Smooth muscle cell (in vitro differentiated cells): Measurements from ENCODE around the gene MGME1. TPM values are rescaled to one million over a fixed set of nuclear protein-coding genes. Genes with fewer than 3 reads are reported as not detected.

Experiments used
- DNase-seq: peaks from one replicate; lab custom pipeline; 2025; ENCODE audit not compliant: unreplicated experiment; lab: John Stamatoyannopoulos, UW
- H2AFZ ChIP-seq: fragments of 200-600 bp; sonication (generic); 2 replicates; pipeline ENCODE4 v1.6.0; 2016; ENCODE audit warnings: antibody characterized with exemption, low read depth, mild to moderate bottlenecking
- H3F3A ChIP-seq: fragments of 200-600 bp; sonication (generic); 2 replicates; pipeline ENCODE4 v1.6.0; 2017; ENCODE audit warnings: antibody characterized with exemption, low read depth
- H3K27ac ChIP-seq: fragments of 200-600 bp; sonication (generic); 2 replicates; pipeline ENCODE4 v1.5.1; 2016; ENCODE audit warnings: low read depth, mild to moderate bottlenecking
- H3K27me3 ChIP-seq: fragments of 200-600 bp; sonication (generic); 2 replicates; pipeline ENCODE4 v1.6.1; 2016; ENCODE audit warnings: low read depth, mild to moderate bottlenecking
- H3K36me3 ChIP-seq: fragments of 200-600 bp; sonication (generic); 2 replicates; pipeline ENCODE4 v1.5.1; 2016; ENCODE audit warnings: low read depth
- H3K4me1 ChIP-seq: fragments of 200-600 bp; sonication (generic); 2 replicates; pipeline ENCODE4 v1.5.1; 2016; ENCODE audit warnings: low read depth
- H3K4me2 ChIP-seq: fragments of 200-600 bp; sonication (generic); 2 replicates; pipeline ENCODE4 v1.6.0; 2016; ENCODE audit warnings: mild to moderate bottlenecking
- H3K4me3 ChIP-seq: fragments of 200-600 bp; sonication (generic); 2 replicates; pipeline ENCODE4 v1.5.1; 2016; ENCODE audit warnings: mild to moderate bottlenecking
- H3K79me2 ChIP-seq: fragments of 200-600 bp; sonication (generic); 2 replicates; pipeline ENCODE4 v1.6.0; 2016; ENCODE audit warnings: low read depth, mild to moderate bottlenecking
- H3K9ac ChIP-seq: fragments of 200-600 bp; sonication (generic); 2 replicates; pipeline ENCODE4 v1.6.0; 2016; ENCODE audit warnings: low read depth
- H3K9me3 ChIP-seq: fragments of 200-600 bp; sonication (generic); replicated peaks from 2 replicates; pipeline ENCODE4 v1.5.1; 2016; ENCODE audit warnings: low read depth
- H4K20me1 ChIP-seq: fragments of 200-600 bp; sonication (generic); 2 replicates; pipeline ENCODE4 v1.6.0; 2016; ENCODE audit warnings: low read depth
- WGBS: methylation state at CpG from one replicate; pipeline ENCODE4 v1.1.7; 2016; ENCODE audit warnings: low lambda C conversion rate; 5-methylcytosine and 5-hydroxymethylcytosine counted together
- polyA plus RNA-seq: library from polyadenylated mRNA; unstranded; fragments of >200 nt; fragmentation: Nextera tagmentation; extraction: Ambion mirVana; gene quantifications from 2 replicates; pipeline ENCODE4 v1.2.1, GENCODE V29; 2016
- total RNA-seq: library from RNA; depleted of rRNA; stranded (reverse); fragments of >200 nt; gene quantifications from 2 replicates; pipeline ENCODE4 v1.2.3, GENCODE V29; 2014
- TF ChIP-seq, protein P1 (sequence below): fragments of 200-600 bp; sonication (generic); IDR thresholded peaks from 2 replicates; pipeline ENCODE4 v1.5.1; 2017; ENCODE audit warnings: borderline replicate concordance, mild to moderate bottlenecking, antibody characterized with exemption; ENCODE audit not compliant: insufficient read depth, poor library complexity, severe bottlenecking

Gene MGME1
- total and polyA plus RNA-seq, 2 experiments from 2014 or later: 15.7 to 16.0 TPM

DNA sequence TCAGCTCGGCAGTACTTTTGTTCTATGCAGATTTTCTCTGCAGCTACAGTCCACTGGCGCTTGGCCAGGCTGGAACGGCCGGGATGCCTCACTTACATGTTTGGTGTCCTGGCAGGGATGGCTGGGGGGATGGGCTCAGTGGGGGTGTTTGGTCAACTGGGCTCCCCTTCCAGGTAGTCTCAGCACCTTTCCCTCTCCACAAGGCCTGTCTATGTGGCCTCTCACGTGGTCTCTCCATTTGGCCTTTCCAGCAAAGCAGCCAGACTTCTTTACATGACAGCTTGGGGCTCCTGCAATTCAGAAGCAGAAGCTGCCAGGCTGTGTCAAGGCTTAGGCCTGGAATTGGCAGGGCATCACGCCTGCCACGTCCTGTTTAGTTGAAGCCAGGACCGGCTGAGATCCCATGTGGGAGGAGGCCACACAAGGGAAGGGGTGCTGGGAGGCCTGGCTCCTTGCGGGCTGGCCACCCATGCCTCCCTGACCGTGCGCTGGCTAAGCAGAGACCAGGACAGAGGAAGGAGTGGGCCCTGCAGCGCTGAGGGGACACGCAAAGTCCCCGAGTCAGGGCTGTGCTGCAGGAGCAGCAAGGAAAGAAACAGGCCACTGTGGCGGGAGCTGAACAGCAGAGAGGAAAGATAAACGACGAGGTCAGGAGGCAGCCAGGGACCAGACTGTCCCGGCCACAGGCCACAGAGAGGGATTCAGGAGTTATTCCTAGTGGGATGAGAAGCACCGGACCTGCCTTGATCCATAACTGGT, 38.9 kb downstream of the MGME1 start:
- H3K36me3 ChIP-seq: no peaks in the 10 kb centered on the region
- no peaks in the 10 kb centered on the region for H4K20me1 ChIP-seq
- no peaks in the 10 kb centered on the region for H3F3A ChIP-seq
- no peak overlapping the region for H3K27ac ChIP-seq
- H3K9ac ChIP-seq: no peak overlapping the region
- H2AFZ ChIP-seq: peak overlapping the region; percentile 14
- WGBS: 69% methylated on average over 19 of the region's 19 CpGs
- no peak overlapping the region for H3K4me3 ChIP-seq
- H3K27me3 ChIP-seq: no peaks in the 10 kb centered on the region
- no peaks in the 10 kb centered on the region for H3K4me1 ChIP-seq
- H3K4me2 ChIP-seq: no peak overlapping the region
- TF ChIP-seq, protein P1, sequence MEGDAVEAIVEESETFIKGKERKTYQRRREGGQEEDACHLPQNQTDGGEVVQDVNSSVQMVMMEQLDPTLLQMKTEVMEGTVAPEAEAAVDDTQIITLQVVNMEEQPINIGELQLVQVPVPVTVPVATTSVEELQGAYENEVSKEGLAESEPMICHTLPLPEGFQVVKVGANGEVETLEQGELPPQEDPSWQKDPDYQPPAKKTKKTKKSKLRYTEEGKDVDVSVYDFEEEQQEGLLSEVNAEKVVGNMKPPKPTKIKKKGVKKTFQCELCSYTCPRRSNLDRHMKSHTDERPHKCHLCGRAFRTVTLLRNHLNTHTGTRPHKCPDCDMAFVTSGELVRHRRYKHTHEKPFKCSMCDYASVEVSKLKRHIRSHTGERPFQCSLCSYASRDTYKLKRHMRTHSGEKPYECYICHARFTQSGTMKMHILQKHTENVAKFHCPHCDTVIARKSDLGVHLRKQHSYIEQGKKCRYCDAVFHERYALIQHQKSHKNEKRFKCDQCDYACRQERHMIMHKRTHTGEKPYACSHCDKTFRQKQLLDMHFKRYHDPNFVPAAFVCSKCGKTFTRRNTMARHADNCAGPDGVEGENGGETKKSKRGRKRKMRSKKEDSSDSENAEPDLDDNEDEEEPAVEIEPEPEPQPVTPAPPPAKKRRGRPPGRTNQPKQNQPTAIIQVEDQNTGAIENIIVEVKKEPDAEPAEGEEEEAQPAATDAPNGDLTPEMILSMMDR: no peak
- no peaks in the 10 kb centered on the region for H3K79me2 ChIP-seq
- no peak for DNase-seq
- no peaks in the 10 kb centered on the region for H3K9me3 ChIP-seq

DNA sequence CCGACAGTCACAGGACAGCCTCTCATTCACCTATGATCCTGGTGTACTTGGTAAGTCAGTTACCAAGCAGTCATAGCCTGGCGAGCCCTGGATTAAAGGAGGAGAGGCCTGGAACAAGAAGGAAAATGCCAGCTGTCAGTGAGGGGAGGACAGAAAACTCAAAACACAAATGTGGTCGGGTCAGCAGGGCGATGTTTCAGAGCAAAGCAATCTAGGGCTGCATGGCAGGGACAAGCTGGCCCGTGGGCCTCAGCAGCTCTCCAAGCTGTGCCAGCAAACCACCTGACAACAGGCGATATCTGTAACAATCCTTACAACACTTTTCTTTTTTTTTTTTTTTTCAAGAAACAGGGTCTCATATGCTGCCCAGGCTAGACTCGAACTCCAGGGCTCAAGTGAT, 40.3 kb downstream of the MGME1 start:
- no peaks in the 10 kb centered on the region for H3K27me3 ChIP-seq
- H3K9ac ChIP-seq: no peak overlapping the region
- no peak overlapping the region for H3K4me3 ChIP-seq
- no peak overlapping the region for H2AFZ ChIP-seq
- no peaks in the 10 kb centered on the region for H3K36me3 ChIP-seq
- 96% methylated on average over 7 of the region's 7 CpGs for WGBS
- no peaks in the 10 kb centered on the region for H3K79me2 ChIP-seq
- DNase-seq: no peak
- TF ChIP-seq, protein P1: no peak
- H3K4me1 ChIP-seq: no peaks in the 10 kb centered on the region
- no peak overlapping the region for H3K4me2 ChIP-seq
- H3K27ac ChIP-seq: no peak overlapping the region
- H3K9me3 ChIP-seq: no peaks in the 10 kb centered on the region
- no peaks in the 10 kb centered on the region for H4K20me1 ChIP-seq
- no peaks in the 10 kb centered on the region for H3F3A ChIP-seq

DNA sequence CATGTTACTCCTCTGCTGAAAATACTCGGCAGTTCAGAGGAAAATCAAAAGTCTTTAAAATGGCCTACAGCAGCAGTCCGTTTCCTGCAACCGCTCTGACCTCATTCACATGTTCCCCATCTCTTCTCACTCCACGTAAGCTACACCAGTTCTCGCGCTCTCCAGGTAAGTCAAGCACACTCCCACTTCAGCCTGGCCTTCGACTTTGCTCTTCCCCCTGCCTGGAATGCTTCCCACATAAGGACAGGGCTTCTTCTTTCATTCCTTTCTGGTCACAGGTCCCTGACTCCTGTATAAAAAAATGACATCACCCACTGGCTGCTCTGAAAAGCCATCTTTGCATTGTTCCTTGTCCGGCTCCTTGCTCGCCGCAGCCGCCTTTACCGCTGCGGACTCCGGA, 42.7 kb downstream of the MGME1 start:
- H3K9me3 ChIP-seq: no peaks in the 10 kb centered on the region
- no peak overlapping the region for H3K4me3 ChIP-seq
- WGBS: 93% methylated on average over 14 of the region's 14 CpGs
- no peaks in the 10 kb centered on the region for H3K36me3 ChIP-seq
- no peak overlapping the region for H3K9ac ChIP-seq
- DNase-seq: no peak
- no peak overlapping the region for H3K27ac ChIP-seq
- H2AFZ ChIP-seq: no peak overlapping the region
- H3K4me1 ChIP-seq: no peaks in the 10 kb centered on the region
- no peak overlapping the region for H3K4me2 ChIP-seq
- no peaks in the 10 kb centered on the region for H4K20me1 ChIP-seq
- H3K27me3 ChIP-seq: no peaks in the 10 kb centered on the region
- TF ChIP-seq, protein P1: no peak
- no peaks in the 10 kb centered on the region for H3K79me2 ChIP-seq
- no peaks in the 10 kb centered on the region for H3F3A ChIP-seq

DNA sequence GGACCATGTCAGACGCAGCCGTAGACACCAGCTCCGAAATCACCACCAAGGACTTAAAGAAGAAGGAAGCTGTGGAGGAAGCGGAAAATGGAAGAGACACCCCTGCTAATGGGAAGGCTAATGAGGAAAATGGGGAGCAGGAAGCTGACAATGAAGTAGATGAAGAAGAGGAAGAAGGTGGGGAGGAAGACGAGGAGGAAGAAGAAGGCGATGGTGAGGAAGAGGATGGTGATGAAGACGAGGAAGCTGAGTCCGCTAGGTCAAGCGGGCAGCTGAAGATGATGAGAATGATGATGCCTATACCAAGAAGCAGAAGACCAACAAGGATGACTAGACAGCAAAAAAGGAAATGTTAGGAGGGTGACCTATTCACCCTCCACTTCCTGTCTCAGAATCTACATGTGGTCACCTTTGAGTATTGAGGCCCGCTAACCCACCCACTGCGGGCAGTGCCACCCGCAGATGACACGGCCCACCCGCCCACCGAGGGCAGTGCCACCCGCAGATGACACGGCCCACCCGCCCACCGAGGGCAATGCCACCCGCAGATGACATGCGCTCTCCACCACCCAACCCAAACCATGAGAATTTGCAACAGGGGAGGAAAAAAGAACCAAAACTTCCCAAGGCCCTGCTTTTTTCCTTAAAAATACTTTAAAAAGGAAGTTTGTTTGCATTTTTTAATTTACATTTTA, 43.3 kb downstream of the MGME1 start:
- Histone ChIP-seq H4K20me1 (no peaks in the 10 kb centered on the region), H3K27me3 (no peaks in the 10 kb centered on the region), H3K9me3 (no peaks in the 10 kb centered on the region), H3K36me3 (no peaks in the 10 kb centered on the region), H3K79me2 (no peaks in the 10 kb centered on the region), H3K27ac (no peak overlapping the region), H3K4me1 (no peaks in the 10 kb centered on the region), H3K9ac (no peak overlapping the region), H3F3A (no peaks in the 10 kb centered on the region), H2AFZ (no peak overlapping the region), H3K4me3 (no peak overlapping the region), H3K4me2 (no peak overlapping the region)
- no peak for DNase-seq
- 97% methylated on average over 20 of the region's 21 CpGs for WGBS
- TF ChIP-seq, protein P1: no peak
